GM12878 (cell line): Measurements from ENCODE around the gene TMPRSS3. TPM values are rescaled to one million over a fixed set of nuclear protein-coding genes. Genes with fewer than 3 reads are reported as not detected.

ENCODE experiments used
- ATAC-seq: fragments of 200-7000 bp; cut with Tn5 transposase; 3 replicates; pipeline ENCODE4 v1.9.1; 2020; ENCODE audit warnings: mild to moderate bottlenecking, moderate library complexity
- BruUV-seq: library from RNA; stranded (reverse); fragments of 400-500 nt; replicated peaks from 2 replicates; lab custom pipeline; 2021; lab: Mats Ljungman, UMichigan
- CTCF ChIA-PET: fragments of 300-600 bp; sonication (Branson Sonifier 250); formaldehyde crosslinking; extraction: SDS; loops from one replicate; lab custom pipeline; 2021; ENCODE audit warnings: inconsistent platforms; lab: Yijun Ruan, JAX
- POLR2A ChIA-PET: fragments of 350-600 bp; formaldehyde crosslinking; extraction: SDS; loops from one replicate; lab custom pipeline; 2021; ENCODE audit warnings: inconsistent platforms; lab: Charles Lee
- RAD21 ChIA-PET: fragments of 300-600 bp; sonication (Branson Sonifier 250); formaldehyde crosslinking; loops from one replicate; lab custom pipeline; 2023; ENCODE audit warnings: antibody characterized with exemption; ENCODE audit not compliant: unreplicated experiment; lab: Charles Lee
- SMC1A ChIA-PET: fragments of 300-600 bp; sonication (Branson Sonifier 250); formaldehyde crosslinking; loops from one replicate; lab custom pipeline; 2023; ENCODE audit not compliant: unreplicated experiment, uncharacterized antibody; lab: Charles Lee
- DNase-seq: peaks from one replicate; pipeline ENCODE4 v3.0.0-alpha.2; 2011; ENCODE audit warnings: low read depth, low spot score
- FAIRE-seq: peaks from 3 replicates; lab custom pipeline; 2011; peaks lifted over from hg19 to GRCh38; lab: Jason Lieb, UNC
- H2AFZ ChIP-seq: 2 replicates; pipeline ENCODE4 v1.6.0; 2011; ENCODE audit warnings: low read depth, low read length, control low read depth; ENCODE audit not compliant: control insufficient read depth
- H3K27ac ChIP-seq: 2 replicates; pipeline ENCODE4 v1.5.1; 2011; ENCODE audit warnings: control low read depth; ENCODE audit not compliant: control insufficient read depth, insufficient read depth
- H3K27me3 ChIP-seq, 2 experiments: replicated peaks in 1 of 2; 2 replicates each; pipeline versions ENCODE4 v1.6.0 to v1.6.1; 2011; ENCODE audit warnings: low read length in 1 of 2; ENCODE audit not compliant: control insufficient read depth in 2 of 2, insufficient read depth in 2 of 2
- H3K36me3 ChIP-seq, 2 experiments: 2 replicates each; pipeline ENCODE4 v1.5.1; 2011; ENCODE audit warnings: low read length in 1 of 2; ENCODE audit not compliant: control insufficient read depth in 2 of 2, insufficient read depth in 2 of 2
- H3K4me1 ChIP-seq: 2 replicates; pipeline ENCODE4 v1.6.1; 2011; ENCODE audit warnings: mild to moderate bottlenecking, low read length, moderate library complexity, mixed read lengths; ENCODE audit not compliant: control insufficient read depth, insufficient read depth
- H3K4me2 ChIP-seq: 2 replicates; pipeline ENCODE4 v1.6.0; 2011; ENCODE audit warnings: control low read depth; ENCODE audit not compliant: control insufficient read depth, insufficient read depth
- H3K4me3 ChIP-seq: fragments of 200-600 bp; sonication (generic); 2 replicates; pipeline ENCODE4 v1.5.1; 2016
- H3K79me2 ChIP-seq: 2 replicates; pipeline ENCODE4 v1.6.0; 2011; ENCODE audit warnings: low read length; ENCODE audit not compliant: control insufficient read depth, insufficient read depth
- H3K9ac ChIP-seq: 2 replicates; pipeline ENCODE4 v1.8.0; 2011; ENCODE audit warnings: low read length, control low read depth, mixed read lengths; ENCODE audit not compliant: control insufficient read depth, insufficient read depth
- H3K9me3 ChIP-seq: replicated peaks from 3 replicates; pipeline ENCODE4 v1.5.1; 2011; ENCODE audit warnings: mild to moderate bottlenecking, low read length; ENCODE audit not compliant: control insufficient read depth, insufficient read depth
- H4K20me1 ChIP-seq: 2 replicates; pipeline ENCODE4 v1.6.0; 2011; ENCODE audit not compliant: control insufficient read depth, insufficient read depth
- BMI1 ChIP-seq: fragments of 450-650 bp; IDR thresholded peaks from 2 replicates; pipeline ENCODE4 v1.6.1; 2016; ENCODE audit warnings: mild to moderate bottlenecking, moderate library complexity, borderline replicate concordance
- CHD2 ChIP-seq: IDR thresholded peaks from 2 replicates; pipeline ENCODE4 v1.6.1; 2011; ENCODE audit warnings: low read depth, low read length, improper control_type of control experiment, borderline replicate concordance
- E4F1 ChIP-seq: fragments of 450-650 bp; IDR thresholded peaks from 2 replicates; pipeline ENCODE4 v1.6.1; 2018; ENCODE audit warnings: borderline replicate concordance, mild to moderate bottlenecking; ENCODE audit not compliant: partially characterized antibody
- EED ChIP-seq: sonication (generic); IDR thresholded peaks from 2 replicates; pipeline ENCODE4 v1.6.1; 2016; ENCODE audit warnings: antibody characterized with exemption, low read depth
- HSF1 ChIP-seq: fragments of 150-350 bp; IDR thresholded peaks from 2 replicates; pipeline ENCODE4 v1.6.1; 2014; ENCODE audit warnings: mild to moderate bottlenecking, low read depth, low read length
- IKZF2 ChIP-seq, 2 experiments: fragments of 450-650 bp; IDR thresholded peaks; 2 replicates each; pipeline ENCODE4 v1.6.1; 2017; ENCODE audit warnings: mild to moderate bottlenecking in 2 of 2, moderate library complexity in 2 of 2
- NRF1 ChIP-seq: conservative IDR thresholded peaks from 2 replicates; pipeline ENCODE4 v1.6.1; 2011; ENCODE audit warnings: mild to moderate bottlenecking, low read depth, low read length, improper control_type of control experiment
- POLR2A ChIP-seq: IDR thresholded peaks from 2 replicates; pipeline ENCODE4 v1.6.1; 2011; ENCODE audit warnings: low read depth, mild to moderate bottlenecking, low read length
- RUNX3 ChIP-seq: IDR thresholded peaks from 2 replicates; pipeline ENCODE4 v1.6.1; 2012; ENCODE audit warnings: low read length, inconsistent platforms
- SMARCA5 ChIP-seq: fragments of 450-650 bp; IDR thresholded peaks from 2 replicates; pipeline ENCODE4 v1.6.1; 2017; ENCODE audit warnings: mild to moderate bottlenecking
- SREBF1 ChIP-seq: IDR thresholded peaks from 2 replicates; pipeline ENCODE4 v1.6.1; 2012; ENCODE audit warnings: mild to moderate bottlenecking, low read length
- TCF7 ChIP-seq: IDR thresholded peaks from 2 replicates; pipeline ENCODE4 v1.6.1; 2014; ENCODE audit warnings: antibody characterized with exemption, borderline replicate concordance
- ZBED1 ChIP-seq: IDR thresholded peaks from 2 replicates; pipeline ENCODE4 v1.6.1; 2016; ENCODE audit warnings: borderline replicate concordance
- WGBS: methylation state at CpG from one replicate; pipeline ENCODE4 v1.1.6; 2016; ENCODE audit warnings: low lambda C conversion rate; ENCODE audit not compliant: insufficient replicate concordance, insufficient coverage; ENCODE audit errors: missing lambda C conversion rate; 5-methylcytosine and 5-hydroxymethylcytosine counted together
- in situ Hi-C: fragments of 300-500 bp; cut with MboI; formaldehyde crosslinking; loops from 9 replicates; pipeline ENCODE4 v1.14.3; 2018; ENCODE audit warnings: mixed read lengths
- intact Hi-C: fragments of 100-400 bp; cut with micrococcal nuclease; formaldehyde crosslinking; loops from one replicate; pipeline ENCODE4 v1.14.2; 2022; ENCODE audit not compliant: unreplicated experiment
- polyA plus RNA-seq, 11 experiments: library from polyadenylated mRNA; depleted of rRNA in 4 of 11; unstranded in 6 of 11; stranded (reverse) in 5 of 11; fragments of >200 nt; fragmentation: Nextera tagmentation in 4 of 11; fragmentation: Illumina TruSeq in 1 of 11; extraction: Ambion mirVana in 4 of 11; extraction: Trizol in 1 of 11; gene quantifications; 1 replicate in 1 of 11; 2 replicates in 10 of 11; pipeline versions ENCODE4 v1.2.1 to v1.2.3, GENCODE V29; 2011 to 2016; ENCODE audit warnings: inconsistent platforms in 2 of 11, missing spikeins in 2 of 11, low read depth in 1 of 11
- total RNA-seq, 4 experiments: library from RNA; depleted of rRNA in 3 of 4; stranded (reverse); fragments of >200 nt in 3 of 4; fragmentation: Illumina TruSeq in 1 of 4; extraction: Trizol in 1 of 4; gene quantifications; 2 replicates each; pipeline versions ENCODE4 v1.2.1 to v1.2.3, GENCODE V29; 2013 to 2021

The TMPRSS3 gene
- total and polyA plus RNA-seq, 10 of the 15 experiments (the other 5 are each of a cell fraction or from before 2014, with no cell fraction given), result 0.51 to 1.5 (median 0.82) TPM; not detected in 1

- H3K9me3 ChIP-seq, result peaks cover 6% of the 10 kb centered on the region
- POLR2A ChIA-PET, result interaction anchor here (1.1 kb wide), 1 partner anchor 8 kb away, joined by 7 read pairs; no protein-coding TSS in a partner anchor
- H4K20me1 ChIP-seq, result no peaks in the 10 kb centered on the region
- no peak overlapping the region for H3K9ac ChIP-seq
- CTCF ChIA-PET, result interaction anchor here (1.0 to 1.5 kb wide), 5 partner anchors 10 to 103 kb away, joined by 3 to 9 read pairs (median 4); no protein-coding TSS in a partner anchor
- SMC1A ChIA-PET, result interaction anchor here (0.8 to 8.6 kb wide), 3 partner anchors 9 to 116 kb away, joined by 3 to 68 read pairs (median 3); no protein-coding TSS in a partner anchor
- H3K4me2 ChIP-seq, result no peak overlapping the region
- no peaks in the 10 kb centered on the region for H3K79me2 ChIP-seq
- FAIRE-seq (no peak), DNase-seq (no peak), ATAC-seq (no peak)
- no peaks in the 10 kb centered on the region for H3K27me3 ChIP-seq
- 28% methylated on average over 1 of the region's 1 CpG for WGBS
- RAD21 ChIA-PET, result interaction anchor here (0.7 to 1.1 kb wide), 2 partner anchors 10 to 12 kb away, joined by 3 to 6 read pairs; no protein-coding TSS in a partner anchor
- intact Hi-C loops (no loop called here), in situ Hi-C loops (no loop called here)
- TF ChIP-seq SMARCA5 (no peak), ZBED1 (no peak), POLR2A (no peak), NRF1 (no peak), IKZF2 (IDR thresholded peaks at IDR 0.05) (no peak), BMI1 (no peak), E4F1 (no peak), TCF7 (no peak), HSF1 (no peak), CHD2 (no peak), SREBF1 (no peak), RUNX3 (no peak), EED (no peak)
- no peak overlapping the region for H3K4me3 ChIP-seq
- no TSS peak for BruUV-seq
- no peak overlapping the region for H3K27ac ChIP-seq
- no peaks in the 10 kb centered on the region for H3K4me1 ChIP-seq
- no peaks in the 10 kb centered on the region for H3K36me3 ChIP-seq
- no peak overlapping the region for H2AFZ ChIP-seq
These were observed 36.8 kb upstream of the TMPRSS3 start for GRCh38 chr21:42432695-42433094.
